WTC11 (cell line): ENCODE measurements around the gene RAPGEF1. TPM values are rescaled to one million over a fixed set of nuclear protein-coding genes. Genes with fewer than 3 reads are reported as not detected.

ENCODE experiments used
- ATAC-seq: fragments of 200-7000 bp; cut with Tn5 transposase; 2 replicates; pipeline ENCODE4 v1.10.0; 2021; ENCODE audit warnings: mild to moderate bottlenecking, moderate library complexity
- CTCF ChIA-PET: fragments of 300-600 bp; sonication (Branson Sonifier 250); formaldehyde crosslinking; loops from one replicate; lab custom pipeline; 2021; ENCODE audit warnings: antibody characterized with exemption; lab: Charles Lee
- POLR2A ChIA-PET: fragments of 350-600 bp; sonication (Branson Sonifier 250); formaldehyde crosslinking; loops from one replicate; lab custom pipeline; 2021; ENCODE audit warnings: antibody characterized with exemption; lab: Charles Lee
- DNase-seq: peaks from one replicate; pipeline ENCODE4 v3.0.0; 2021; ENCODE audit warnings: low spot score
- H3K27ac Mint-ChIP-seq: 2 replicates; pipeline ENCODE4 v1.8.0; 2021; ENCODE audit warnings: mixed read lengths
- H3K27me3 Mint-ChIP-seq: 2 replicates; pipeline ENCODE4 v1.8.0; 2021; ENCODE audit warnings: low read depth, mild to moderate bottlenecking, moderate library complexity, mixed read lengths
- H3K36me3 Mint-ChIP-seq: 2 replicates; pipeline ENCODE4 v1.8.0; 2021; ENCODE audit warnings: mixed read lengths
- H3K4me1 Mint-ChIP-seq: 2 replicates; pipeline ENCODE4 v1.8.0; 2022; ENCODE audit warnings: mixed read lengths
- H3K4me3 Mint-ChIP-seq: 2 replicates; pipeline ENCODE4 v1.8.0; 2021; ENCODE audit warnings: mild to moderate bottlenecking, moderate library complexity, mixed read lengths
- H3K9me3 Mint-ChIP-seq: 2 replicates; pipeline ENCODE4 v1.8.0; 2021; ENCODE audit warnings: mixed read lengths
- CREB1 ChIP-seq: sonication (generic); formaldehyde crosslinking; IDR thresholded peaks from 2 replicates; pipeline ENCODE4 v1.8.0; 2023; ENCODE audit warnings: mild to moderate bottlenecking, missing genetic modification reagents
- EMX1 ChIP-seq: fragments of 250-450 bp; sonication (Bioruptor Pico); IDR thresholded peaks from 2 replicates; pipeline ENCODE4 v1.8.0; 2021; ENCODE audit warnings: mild to moderate bottlenecking
- FOXK1 ChIP-seq: sonication (generic); formaldehyde crosslinking; IDR thresholded peaks from 2 replicates; pipeline ENCODE4 v1.8.0; 2022; ENCODE audit warnings: mild to moderate bottlenecking, moderate library complexity, missing genetic modification reagents
- FOXP1 ChIP-seq: sonication (generic); formaldehyde crosslinking; IDR thresholded peaks from 2 replicates; pipeline ENCODE4 v1.8.0; 2022; ENCODE audit warnings: missing genetic modification reagents, mild to moderate bottlenecking, moderate library complexity, borderline replicate concordance
- HMGA2 ChIP-seq: fragments of 250-450 bp; sonication (Bioruptor Pico); IDR thresholded peaks from 2 replicates; pipeline ENCODE4 v1.4.0; 2021; ENCODE audit warnings: mild to moderate bottlenecking, moderate library complexity
- IRF1 ChIP-seq: sonication (generic); formaldehyde crosslinking; IDR thresholded peaks from 2 replicates; pipeline ENCODE4 v1.8.0; 2023; ENCODE audit warnings: missing genetic modification reagents
- JAZF1 ChIP-seq: fragments of 250-450 bp; sonication (Bioruptor Pico); IDR thresholded peaks from 2 replicates; pipeline ENCODE4 v1.9.0; 2021; ENCODE audit warnings: moderate library complexity, mild to moderate bottlenecking, inconsistent platforms
- MAX ChIP-seq: sonication (generic); formaldehyde crosslinking; IDR thresholded peaks from 2 replicates; pipeline ENCODE4 v1.8.0; 2022; ENCODE audit warnings: mild to moderate bottlenecking, missing genetic modification reagents
- MYBL2 ChIP-seq: sonication (generic); formaldehyde crosslinking; IDR thresholded peaks from 2 replicates; pipeline ENCODE4 v1.8.1; 2023; ENCODE audit warnings: mild to moderate bottlenecking, moderate library complexity, missing genetic modification reagents
- NR2C2 ChIP-seq: sonication (generic); formaldehyde crosslinking; IDR thresholded peaks from 2 replicates; pipeline ENCODE4 v1.8.0; 2022; ENCODE audit warnings: mild to moderate bottlenecking, missing genetic modification reagents
- PRDM15 ChIP-seq: sonication (generic); formaldehyde crosslinking; IDR thresholded peaks from 2 replicates; pipeline ENCODE4 v1.8.0; 2022; ENCODE audit warnings: missing genetic modification reagents
- RELA ChIP-seq: sonication (generic); formaldehyde crosslinking; IDR thresholded peaks from 2 replicates; pipeline ENCODE4 v1.8.1; 2022; ENCODE audit warnings: missing genetic modification reagents, mild to moderate bottlenecking, borderline replicate concordance
- RORB ChIP-seq: fragments of 250-450 bp; sonication (Bioruptor Pico); IDR thresholded peaks from 2 replicates; pipeline ENCODE4 v1.9.0; 2021; ENCODE audit warnings: mild to moderate bottlenecking
- SMAD4 ChIP-seq: sonication (generic); formaldehyde crosslinking; IDR thresholded peaks from 2 replicates; pipeline ENCODE4 v1.8.0; 2022; ENCODE audit warnings: mild to moderate bottlenecking, missing genetic modification reagents
- USF2 ChIP-seq: sonication (generic); formaldehyde crosslinking; IDR thresholded peaks from 2 replicates; pipeline ENCODE4 v1.8.1; 2023; ENCODE audit warnings: mild to moderate bottlenecking, missing genetic modification reagents, moderate library complexity
- ZBTB43 ChIP-seq: sonication (generic); formaldehyde crosslinking; IDR thresholded peaks from 2 replicates; pipeline ENCODE4 v1.8.1; 2023; ENCODE audit warnings: mild to moderate bottlenecking, missing genetic modification reagents
- ZNF121 ChIP-seq: sonication (generic); formaldehyde crosslinking; IDR thresholded peaks from 2 replicates; pipeline ENCODE4 v1.8.0; 2023; ENCODE audit warnings: missing genetic modification reagents
- ZNF263 ChIP-seq: sonication (generic); formaldehyde crosslinking; IDR thresholded peaks from 2 replicates; pipeline ENCODE4 v1.8.1; 2022; ENCODE audit warnings: low read depth, mild to moderate bottlenecking, moderate library complexity, missing genetic modification reagents
- ZNF416 ChIP-seq: fragments of 250-450 bp; sonication (Bioruptor Pico); IDR thresholded peaks from 2 replicates; pipeline ENCODE4 v1.9.0; 2021; ENCODE audit warnings: mild to moderate bottlenecking, inconsistent platforms
- ZNF423 ChIP-seq: fragments of 250-450 bp; sonication (Bioruptor Pico); IDR thresholded peaks from 2 replicates; pipeline ENCODE4 v2.1.2; 2022; ENCODE audit warnings: mild to moderate bottlenecking, moderate library complexity
- total RNA-seq: library from RNA; stranded (reverse); gene quantifications from 3 replicates; pipeline ENCODE4 v1.2.3, GENCODE V29; 2021

The RAPGEF1 gene
- total RNA-seq, 1 experiment from 2014 or later = 66.2 TPM

- no peak for TF ChIP-seq MYBL2 (CRISPR knock-in tag)
- TF ChIP-seq JAZF1 = no peak
- TF ChIP-seq, all 79 proteins: peak for 0
These were observed 25.1 kb downstream of the RAPGEF1 start (continued) for GRCh38 chr9:131714821-131715220.

GRCh38 chr9:131714161-131714646, 25.7 kb downstream of the RAPGEF1 start:
- CTCF ChIA-PET = interaction anchor here (1.2 kb wide), 1 partner anchor 123 kb away, joined by 3 read pairs; no protein-coding TSS in a partner anchor
- no peaks in the 10 kb centered on the region for H3K9me3 Mint-ChIP-seq
- H3K27me3 Mint-ChIP-seq = no peaks in the 10 kb centered on the region
- H3K4me3 Mint-ChIP-seq = no peak overlapping the region
- peaks cover 28% of the 10 kb centered on the region for H3K4me1 Mint-ChIP-seq
- POLR2A ChIA-PET = no interaction called here
- TF ChIP-seq USF2 (CRISPR knock-in tag) (no peak), RORB (CRISPR knock-in tag) (no peak), RELA (CRISPR knock-in tag) (no peak), SMAD4 (CRISPR knock-in tag) (no peak), PRDM15 (no peak), FOXP1 (CRISPR knock-in tag) (no peak), IRF1 (CRISPR knock-in tag) (no peak), ZNF263 (CRISPR knock-in tag) (no peak), HMGA2 (CRISPR knock-in tag) (no peak), ZNF121 (CRISPR knock-in tag) (no peak), MAX (CRISPR knock-in tag) (no peak), CREB1 (CRISPR knock-in tag) (no peak), NR2C2 (CRISPR knock-in tag) (no peak), ZBTB43 (CRISPR knock-in tag) (no peak)
- DNase-seq (no peak), ATAC-seq (no peak)
- no peaks in the 10 kb centered on the region for H3K36me3 Mint-ChIP-seq
- no peak overlapping the region for H3K27ac Mint-ChIP-seq

- DNase-seq (no peak), ATAC-seq (no peak)
- Mint-ChIP-seq H3K9me3 (no peaks in the 10 kb centered on the region), H3K4me3 (no peak overlapping the region), H3K4me1 (peaks cover 32% of the 10 kb centered on the region), H3K27me3 (no peaks in the 10 kb centered on the region), H3K36me3 (no peaks in the 10 kb centered on the region), H3K27ac (peak overlapping the region; percentile 0; the same call in 1 of the 2 replicates)
- POLR2A ChIA-PET = interaction anchor here (0.5 kb wide), 1 partner anchor 521 kb away, joined by 3 read pairs; no protein-coding TSS in a partner anchor
- CTCF ChIA-PET = interaction anchor here (0.9 to 1.7 kb wide), 4 partner anchors 9 to 122 kb away, joined by 4 to 13 read pairs (median 4); no protein-coding TSS in a partner anchor
- TF ChIP-seq FOXK1 (CRISPR knock-in tag) (no peak), EMX1 (CRISPR knock-in tag) (no peak), ZNF423 (no peak), ZNF416 (no peak)
- TF ChIP-seq, all 79 proteins: peak for 0
These were observed 26.9 kb downstream of the RAPGEF1 start for GRCh38 chr9:131713016-131713415.
